T-helper 2 cell (primary cell): Measurements from ENCODE around the gene OR2H2.

ENCODE experiments used
- DNase-seq, 5 experiments: peaks; one replicate each; pipeline versions ENCODE4 v3.0.0 to v3.0.0-alpha.2; 2012 to 2022

Gene OR2H2

DNA sequence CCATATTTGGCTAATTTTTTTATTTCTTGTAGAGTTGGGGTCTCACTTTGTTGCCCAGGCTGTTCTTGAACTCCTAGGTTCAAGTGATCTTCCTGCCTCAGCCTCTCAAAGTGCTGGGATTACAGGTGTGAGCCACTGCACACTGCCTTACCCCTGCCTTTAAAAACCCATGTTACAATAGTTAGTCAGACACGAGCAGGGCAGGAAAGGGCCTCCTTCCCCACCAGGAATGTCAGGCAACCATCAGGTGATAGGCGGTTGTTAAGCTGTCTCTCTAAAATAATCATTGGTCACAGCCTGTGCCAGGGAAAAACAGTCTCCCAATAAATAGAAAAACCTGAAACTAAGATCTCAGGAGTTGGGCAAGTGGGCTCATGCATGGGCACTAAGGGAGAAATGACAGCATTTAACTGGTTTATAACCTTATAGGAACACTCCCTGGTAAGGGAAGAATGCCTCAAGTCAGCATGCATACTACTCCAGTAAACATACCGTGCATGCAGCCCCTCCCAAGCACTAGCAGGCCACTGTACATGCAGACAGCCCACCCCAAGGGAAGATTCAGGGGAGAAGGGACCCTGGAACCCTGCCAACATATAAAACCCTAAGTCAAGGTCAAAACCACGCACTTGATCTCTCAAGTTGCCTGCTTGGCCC, 8.4 kb downstream of the OR2H2 start:
- no peak for DNase-seq

DNA sequence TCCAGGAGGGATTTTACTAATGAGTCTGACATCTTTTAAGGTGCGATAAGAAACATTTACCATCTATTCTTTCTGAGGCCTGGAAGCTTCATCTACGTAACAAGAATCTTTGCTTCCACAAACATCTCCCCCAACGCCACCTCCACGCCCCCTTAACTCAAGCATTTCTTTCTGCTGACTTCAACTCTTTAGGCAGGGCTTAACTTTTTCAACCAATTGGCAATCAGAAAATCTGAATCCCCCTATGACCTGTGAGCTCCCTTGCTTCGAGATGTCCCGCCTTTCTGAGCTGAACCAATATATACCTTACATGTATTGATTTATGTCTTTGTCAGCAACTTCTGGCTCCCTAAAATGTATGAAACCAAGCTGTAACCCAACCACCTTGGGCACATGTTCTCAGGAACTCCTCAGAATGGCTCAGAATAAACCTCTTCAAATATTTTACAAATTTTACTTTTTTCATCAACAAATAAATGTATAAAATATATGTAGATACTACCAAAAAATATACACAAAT, 11.5 kb downstream of the OR2H2 start:
- no peak for DNase-seq

DNA sequence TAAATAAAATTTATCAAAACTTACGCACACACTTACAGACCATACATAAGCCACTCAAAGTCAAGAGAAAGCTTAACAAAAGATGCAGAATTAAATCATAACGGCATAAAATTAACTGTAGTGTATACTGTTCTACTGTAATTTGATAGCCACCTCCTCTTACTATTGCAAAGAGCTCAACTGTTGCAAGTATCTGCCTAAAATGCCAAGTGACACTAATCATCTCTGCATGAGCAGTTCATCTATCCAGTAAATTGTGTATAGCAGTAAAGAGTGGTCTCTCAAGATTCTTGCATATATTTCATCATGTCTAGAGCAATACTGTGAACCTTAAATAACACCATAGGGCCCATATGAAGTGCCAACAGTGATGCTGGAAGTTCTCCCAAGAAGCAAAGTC, 12.3 kb downstream of the OR2H2 start:
- no peak for DNase-seq

DNA sequence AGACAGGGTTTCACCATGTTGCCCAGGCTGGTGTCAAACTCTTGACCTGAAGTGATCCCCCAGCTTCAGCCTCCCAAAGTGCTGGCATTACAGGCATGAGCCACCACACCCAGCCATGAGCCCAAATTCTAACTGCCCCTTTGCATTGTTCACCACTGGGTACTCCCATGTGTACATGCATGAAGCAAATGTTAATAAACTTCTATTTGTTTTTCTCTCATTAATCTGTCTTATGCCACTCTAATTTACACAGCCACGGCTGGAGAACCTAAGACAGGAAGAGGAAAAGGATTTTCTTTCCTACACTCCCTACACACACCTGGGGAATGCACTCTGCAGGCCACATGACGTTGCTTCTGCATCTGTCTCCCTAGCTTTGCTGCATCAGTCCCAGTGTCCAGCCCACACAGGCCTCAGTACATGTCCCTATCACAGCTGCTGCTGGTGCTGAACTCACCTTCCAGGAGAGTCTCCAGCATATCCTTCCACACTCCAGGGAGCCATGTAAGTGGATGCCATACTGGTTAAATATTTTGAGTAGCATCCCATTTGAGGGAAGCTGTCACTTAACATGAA, 13.3 kb downstream of the OR2H2 start:
- no peak for DNase-seq

DNA sequence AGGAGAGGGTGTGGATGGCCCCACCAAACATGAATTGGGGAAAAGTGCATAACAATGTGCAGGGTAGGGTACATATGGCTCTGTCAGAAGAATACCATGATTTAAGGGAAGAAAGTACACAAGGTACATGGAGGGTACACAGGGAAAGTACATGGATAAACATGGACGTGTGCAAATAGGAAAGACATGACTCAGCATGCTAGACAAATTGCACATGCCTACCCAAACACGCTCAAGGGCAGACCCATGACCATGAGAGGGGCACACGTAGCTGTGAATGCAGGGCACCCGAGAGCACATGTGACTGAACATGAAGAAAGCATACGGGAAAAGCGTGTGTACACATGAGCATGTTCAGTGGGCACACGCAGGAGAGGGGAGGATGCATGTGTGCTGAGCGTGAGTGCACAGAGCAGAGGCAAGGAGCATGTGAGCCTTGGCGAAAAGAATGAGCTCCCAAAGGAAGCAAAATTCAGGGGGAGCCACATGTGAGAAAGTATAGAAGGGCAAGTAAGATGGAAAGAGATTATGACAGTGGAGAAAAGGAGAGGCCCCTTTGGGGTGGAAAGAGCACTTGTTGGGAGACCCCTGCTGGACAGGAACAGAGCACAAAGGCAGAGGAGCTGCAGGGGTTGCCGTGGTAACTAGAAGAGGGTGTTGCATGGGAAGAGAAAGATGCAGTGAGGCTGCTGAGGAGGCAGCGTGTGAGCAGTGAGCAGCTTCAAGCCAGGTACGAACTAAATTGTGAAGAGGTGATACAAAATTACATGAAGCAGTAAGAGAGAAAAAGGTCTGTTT, 17.8 kb downstream of the OR2H2 start:
- DNase-seq, result peak in 1 of 5 experiments; percentile 15

DNA sequence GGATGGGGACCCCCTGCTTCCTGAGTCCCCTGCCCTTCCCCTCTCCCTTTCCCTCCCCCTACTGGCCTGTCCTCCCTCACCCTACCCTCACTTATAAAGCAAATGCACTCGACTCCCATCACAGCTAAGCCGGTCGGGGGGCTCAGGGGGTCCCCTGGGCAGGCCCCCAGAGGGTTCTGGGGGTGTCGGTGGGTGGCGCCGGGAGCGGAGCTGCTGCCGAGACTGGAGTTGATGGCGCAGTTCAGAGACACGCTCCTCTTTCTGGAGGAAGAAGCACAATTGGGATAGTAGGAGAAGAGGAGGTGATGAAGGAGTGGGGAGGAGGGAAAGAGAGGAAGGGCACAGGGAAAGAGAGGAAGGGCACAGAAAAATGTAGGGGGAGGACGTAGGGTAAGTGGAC, 18.5 kb downstream of the OR2H2 start:
- no peak for DNase-seq

DNA sequence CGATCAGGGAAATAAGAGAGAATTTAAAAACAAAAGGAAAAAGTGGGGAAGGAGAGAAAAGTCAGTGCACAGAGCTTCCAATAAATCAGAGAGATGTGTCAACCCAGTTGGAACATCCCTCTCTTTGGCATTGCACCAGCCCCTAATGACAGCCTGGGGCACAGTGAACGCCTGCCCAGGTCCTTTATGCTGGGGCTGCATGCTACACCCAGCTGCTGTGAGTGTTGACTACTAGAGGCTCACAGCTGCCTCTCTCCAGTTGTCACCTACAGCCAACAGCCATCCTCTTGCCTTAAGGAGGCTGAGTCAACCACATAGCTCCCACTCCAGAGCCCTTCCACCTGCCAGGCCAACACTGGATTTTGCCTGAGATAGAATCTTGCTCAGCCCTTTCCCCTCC, 19.0 kb downstream of the OR2H2 start:
- DNase-seq, result no peak

GRCh38 chr6:29608131-29608530, 23.2 kb downstream of the OR2H2 start:
- no peak for DNase-seq

- no peak for DNase-seq
Observed at GRCh38 chr6:29610540-29610939, 25.6 kb downstream of the OR2H2 start.

GRCh38 chr6:29611426-29611825, 26.5 kb downstream of the OR2H2 start:
- DNase-seq, result no peak

- no peak for DNase-seq
Observed at GRCh38 chr6:29617782-29618554, 33.0 kb downstream of the OR2H2 start.

- DNase-seq, result no peak
Observed at GRCh38 chr6:29619578-29620160, 34.7 kb downstream of the OR2H2 start.

GRCh38 chr6:29620630-29621029, 35.7 kb downstream of the OR2H2 start:
- no peak for DNase-seq

DNA sequence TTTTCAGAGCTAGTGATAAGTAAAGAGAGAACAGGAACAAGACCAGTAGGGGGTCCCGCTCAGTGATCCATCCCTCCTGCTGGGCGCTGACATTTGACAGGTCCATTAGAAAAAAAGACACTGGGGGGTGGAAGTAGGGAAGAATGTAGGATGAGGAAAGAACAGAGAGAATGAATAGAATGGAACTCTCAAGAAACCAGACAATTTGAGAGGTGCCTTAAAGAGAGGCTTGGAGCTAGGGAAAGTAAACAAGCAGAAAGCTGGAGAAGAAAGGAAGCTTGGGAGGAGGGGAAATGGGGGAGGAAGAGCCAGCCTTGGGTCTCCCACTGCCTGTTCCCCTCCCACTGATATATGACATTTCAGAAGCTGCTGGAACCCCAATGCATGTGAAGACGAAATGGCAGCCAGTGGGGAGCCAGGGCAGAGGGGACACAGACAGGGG, 39.6 kb downstream of the OR2H2 start:
- DNase-seq, result no peak

- no peak for DNase-seq
Observed at GRCh38 chr6:29625337-29625930, 40.5 kb downstream of the OR2H2 start.

- DNase-seq, result no peak
Observed at GRCh38 chr6:29626948-29627754, 42.2 kb downstream of the OR2H2 start.

- DNase-seq, result peak; percentile 28 to 57 (median 33)
Observed at GRCh38 chr6:29627755-29628418, 43.0 kb downstream of the OR2H2 start.

DNA sequence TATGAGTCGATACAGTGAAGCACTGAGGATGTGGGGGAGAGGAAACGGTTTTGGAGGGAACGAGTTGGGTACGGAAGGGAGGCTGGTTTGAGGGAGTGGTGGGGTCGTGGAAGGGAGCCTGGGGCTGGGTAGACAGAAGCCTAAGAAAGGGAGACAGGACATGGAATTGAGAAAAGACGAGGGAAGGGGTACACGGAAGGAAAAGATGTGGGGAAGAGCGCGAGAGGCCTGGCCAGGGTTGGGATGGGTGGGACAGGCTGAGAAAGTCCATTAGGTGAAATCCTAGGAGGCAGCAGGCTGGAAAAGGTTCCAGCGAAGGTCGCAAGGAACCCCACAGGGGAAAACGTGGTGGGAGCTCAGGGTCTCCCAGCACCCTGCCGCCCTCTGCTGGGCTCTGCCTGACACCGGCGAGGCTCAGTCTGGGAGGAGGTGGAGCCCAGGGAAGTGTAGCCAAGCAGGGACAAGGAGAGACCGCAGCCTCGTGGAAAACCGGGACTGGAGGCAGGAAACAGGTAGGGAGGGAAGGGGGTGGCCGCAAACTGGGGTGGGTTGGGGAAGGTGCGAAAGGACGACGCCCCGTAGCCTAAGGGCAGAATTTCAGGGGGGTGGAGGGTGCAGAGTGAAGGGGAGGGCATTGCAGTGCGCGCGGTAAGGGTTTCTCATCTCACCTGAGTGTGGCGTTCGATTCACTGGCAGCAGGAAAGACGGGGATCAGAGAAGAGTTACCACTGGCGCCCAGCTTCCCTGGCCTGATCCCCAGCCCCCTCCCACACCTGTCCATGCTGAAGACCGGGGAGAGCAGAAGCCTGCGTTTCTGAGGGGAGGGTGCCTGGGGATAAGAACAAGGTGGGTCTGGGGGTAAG, 43.7 kb downstream of the OR2H2 start:
- DNase-seq, result peak in 4 of 5 experiments; percentile 20 to 46 (median 38)

DNA sequence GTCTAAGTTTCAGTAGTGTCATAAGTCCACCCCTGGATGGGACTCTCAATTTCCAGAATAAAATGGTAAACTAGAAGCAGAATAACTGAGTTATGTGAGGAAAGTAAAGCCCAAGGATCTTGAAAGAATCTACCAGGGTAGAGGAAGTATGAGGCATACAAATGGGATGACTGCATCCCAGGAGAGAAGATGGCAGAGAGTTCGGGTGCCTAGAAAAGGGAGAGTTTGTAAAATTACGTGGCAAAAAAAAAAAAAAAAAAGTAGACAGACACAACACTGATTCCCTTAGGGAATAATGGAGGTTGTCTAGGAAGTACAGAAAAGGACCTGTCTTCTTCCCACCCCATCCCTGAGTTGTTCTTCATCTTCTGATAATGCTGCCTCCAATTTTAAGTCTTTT, 44.6 kb downstream of the OR2H2 start:
- no peak for DNase-seq

GRCh38 chr6:29630315-29630714, 45.4 kb downstream of the OR2H2 start:
- no peak for DNase-seq
